ENCODE data around the gene DNAH8.

Gene DNAH8

DNA sequence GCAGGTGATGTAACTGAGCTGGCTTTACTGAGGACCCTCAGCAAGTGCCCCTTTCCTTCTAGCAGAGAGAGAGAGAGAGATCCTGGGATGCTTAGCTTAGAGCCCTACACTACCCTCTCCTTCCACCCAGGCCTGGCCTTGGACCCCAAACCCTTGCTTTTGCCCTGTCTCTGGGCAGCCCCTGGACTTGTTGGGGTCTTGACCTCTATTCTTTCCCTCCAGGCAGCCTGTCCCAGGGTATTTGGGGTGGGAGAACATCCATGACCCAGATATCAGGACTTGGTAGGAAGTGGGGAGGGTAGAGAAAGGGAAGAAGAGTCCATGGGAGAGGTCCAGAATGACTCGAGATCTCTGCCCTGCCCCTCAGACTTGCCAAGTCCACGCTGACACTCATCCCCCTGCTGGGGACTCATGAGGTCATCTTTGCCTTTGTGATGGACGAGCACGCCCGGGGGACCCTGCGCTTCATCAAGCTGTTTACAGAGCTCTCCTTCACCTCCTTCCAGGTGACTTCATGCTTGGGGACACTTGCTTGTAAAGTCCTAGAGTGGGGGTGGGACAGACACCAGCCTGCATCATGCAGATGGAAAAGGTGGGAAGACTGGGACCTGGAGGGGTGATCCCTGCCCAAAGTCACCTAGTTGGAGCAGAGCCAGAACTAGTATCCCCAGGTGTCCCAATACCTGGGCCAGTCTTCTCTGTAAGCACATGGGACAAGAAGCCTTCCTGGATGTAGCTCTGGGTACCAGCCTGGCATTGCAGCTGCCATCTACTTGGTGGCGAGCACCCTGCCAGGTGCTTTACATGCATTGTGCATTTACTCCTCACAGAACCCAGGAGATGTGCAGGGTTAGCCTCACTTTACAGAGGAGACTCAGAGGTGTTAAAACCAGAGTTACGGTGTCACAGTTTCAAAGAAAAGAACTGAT lies 364.4 kb downstream of the DNAH8 start:
- H3K4me3 ChIP-seq (ENCODE audit: low read depth, low read length): no peak overlapping the region
- no peak for DNase-seq (ENCODE audit: low read depth)
- TF ChIP-seq, protein P1, sequence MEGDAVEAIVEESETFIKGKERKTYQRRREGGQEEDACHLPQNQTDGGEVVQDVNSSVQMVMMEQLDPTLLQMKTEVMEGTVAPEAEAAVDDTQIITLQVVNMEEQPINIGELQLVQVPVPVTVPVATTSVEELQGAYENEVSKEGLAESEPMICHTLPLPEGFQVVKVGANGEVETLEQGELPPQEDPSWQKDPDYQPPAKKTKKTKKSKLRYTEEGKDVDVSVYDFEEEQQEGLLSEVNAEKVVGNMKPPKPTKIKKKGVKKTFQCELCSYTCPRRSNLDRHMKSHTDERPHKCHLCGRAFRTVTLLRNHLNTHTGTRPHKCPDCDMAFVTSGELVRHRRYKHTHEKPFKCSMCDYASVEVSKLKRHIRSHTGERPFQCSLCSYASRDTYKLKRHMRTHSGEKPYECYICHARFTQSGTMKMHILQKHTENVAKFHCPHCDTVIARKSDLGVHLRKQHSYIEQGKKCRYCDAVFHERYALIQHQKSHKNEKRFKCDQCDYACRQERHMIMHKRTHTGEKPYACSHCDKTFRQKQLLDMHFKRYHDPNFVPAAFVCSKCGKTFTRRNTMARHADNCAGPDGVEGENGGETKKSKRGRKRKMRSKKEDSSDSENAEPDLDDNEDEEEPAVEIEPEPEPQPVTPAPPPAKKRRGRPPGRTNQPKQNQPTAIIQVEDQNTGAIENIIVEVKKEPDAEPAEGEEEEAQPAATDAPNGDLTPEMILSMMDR (IDR thresholded peaks at IDR 0.05; ENCODE audit: control insufficient read depth, extremely low read depth, insufficient read depth): no peak

All from LNCaP clone FGC (cell line).